NB4 (cell line): ENCODE measurements around the gene ECD.
A peak's percentile ranks its signal among the peaks of the same experiment; 100 is the strongest.

Experiments used
- DNase-seq: peaks from one replicate; pipeline ENCODE4 v3.0.0; 2010; ENCODE audit warnings: low read depth
- H3K4me3 ChIP-seq: one replicate; pipeline ENCODE4 v1.5.1; 2011; ENCODE audit warnings: mild to moderate bottlenecking, low read depth, low read length, moderate library complexity
- MYC ChIP-seq: IDR thresholded peaks from 2 replicates; pipeline ENCODE4 v1.6.1; 2011; ENCODE audit warnings: low read depth, low read length
- POLR2A ChIP-seq: IDR thresholded peaks from 2 replicates; pipeline ENCODE4 v1.6.1; 2011; ENCODE audit warnings: mild to moderate bottlenecking; ENCODE audit not compliant: insufficient read length; ENCODE audit errors: extremely low read depth
- TF ChIP-seq, protein P1 (sequence below): IDR thresholded peaks from 2 replicates; pipeline ENCODE4 v1.6.1; 2011; ENCODE audit warnings: low read depth, low read length
- TF ChIP-seq, protein P2 (sequence below): IDR thresholded peaks from one replicate; pipeline ENCODE4 v1.5.1; 2012; ENCODE audit warnings: low read depth, low read length

The ECD gene

DNA sequence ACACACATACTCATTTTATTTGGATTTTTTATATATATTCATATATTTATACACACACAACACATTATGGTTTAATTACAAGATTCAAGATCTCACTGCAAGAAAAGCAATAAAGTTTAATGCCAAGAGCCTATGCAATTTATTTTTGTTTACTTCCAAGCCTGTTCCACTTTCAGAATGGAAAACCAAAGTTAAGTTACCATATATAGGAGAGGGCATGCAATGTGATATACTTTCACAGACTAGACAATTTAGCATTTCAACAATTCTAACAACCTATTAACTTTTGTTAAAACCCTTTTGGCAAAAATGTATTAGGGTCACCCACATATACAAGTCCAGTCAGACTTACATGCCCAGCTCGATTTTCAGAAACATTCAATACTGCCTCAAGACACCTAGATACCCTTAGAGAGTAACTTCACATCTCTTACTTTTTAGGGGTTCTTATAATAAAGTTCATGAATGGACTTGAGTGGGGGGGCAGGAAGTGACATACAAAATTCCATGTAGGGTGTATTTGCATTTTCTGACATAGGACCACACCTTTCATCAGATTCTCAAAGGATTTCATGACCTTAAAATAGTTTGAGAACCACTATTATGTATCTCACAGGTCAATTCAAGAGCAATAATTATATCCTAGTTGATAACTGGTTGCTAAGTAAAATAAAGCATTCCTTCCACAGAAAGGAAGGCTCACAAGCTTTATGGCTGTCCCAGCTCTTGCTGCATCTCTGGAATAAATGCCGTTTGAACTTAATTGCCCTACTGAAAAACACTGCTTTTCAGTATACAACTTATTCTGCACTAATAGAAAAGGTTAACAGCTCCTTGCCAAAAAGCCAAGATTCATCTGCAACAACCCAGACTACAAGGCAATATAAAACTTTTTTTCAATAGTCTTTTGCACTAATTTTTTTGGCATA lies 73.6 kb downstream of the ECD start:
- no peak for TF ChIP-seq POLR2A
- no peak for TF ChIP-seq MYC
- TF ChIP-seq, protein P1, sequence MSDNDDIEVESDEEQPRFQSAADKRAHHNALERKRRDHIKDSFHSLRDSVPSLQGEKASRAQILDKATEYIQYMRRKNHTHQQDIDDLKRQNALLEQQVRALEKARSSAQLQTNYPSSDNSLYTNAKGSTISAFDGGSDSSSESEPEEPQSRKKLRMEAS: no peak
- TF ChIP-seq, protein P2, sequence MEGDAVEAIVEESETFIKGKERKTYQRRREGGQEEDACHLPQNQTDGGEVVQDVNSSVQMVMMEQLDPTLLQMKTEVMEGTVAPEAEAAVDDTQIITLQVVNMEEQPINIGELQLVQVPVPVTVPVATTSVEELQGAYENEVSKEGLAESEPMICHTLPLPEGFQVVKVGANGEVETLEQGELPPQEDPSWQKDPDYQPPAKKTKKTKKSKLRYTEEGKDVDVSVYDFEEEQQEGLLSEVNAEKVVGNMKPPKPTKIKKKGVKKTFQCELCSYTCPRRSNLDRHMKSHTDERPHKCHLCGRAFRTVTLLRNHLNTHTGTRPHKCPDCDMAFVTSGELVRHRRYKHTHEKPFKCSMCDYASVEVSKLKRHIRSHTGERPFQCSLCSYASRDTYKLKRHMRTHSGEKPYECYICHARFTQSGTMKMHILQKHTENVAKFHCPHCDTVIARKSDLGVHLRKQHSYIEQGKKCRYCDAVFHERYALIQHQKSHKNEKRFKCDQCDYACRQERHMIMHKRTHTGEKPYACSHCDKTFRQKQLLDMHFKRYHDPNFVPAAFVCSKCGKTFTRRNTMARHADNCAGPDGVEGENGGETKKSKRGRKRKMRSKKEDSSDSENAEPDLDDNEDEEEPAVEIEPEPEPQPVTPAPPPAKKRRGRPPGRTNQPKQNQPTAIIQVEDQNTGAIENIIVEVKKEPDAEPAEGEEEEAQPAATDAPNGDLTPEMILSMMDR: no peak
- DNase-seq: no peak
- peak overlapping the region; percentile 93 for H3K4me3 ChIP-seq

- no peak for TF ChIP-seq MYC
- TF ChIP-seq, protein P1: no peak
- no peak for TF ChIP-seq POLR2A
- TF ChIP-seq, protein P2: no peak
- H3K4me3 ChIP-seq: no peak overlapping the region
- no peak for DNase-seq
Observed at GRCh38 chr10:73092830-73093229, 75.0 kb downstream of the ECD start.

DNA sequence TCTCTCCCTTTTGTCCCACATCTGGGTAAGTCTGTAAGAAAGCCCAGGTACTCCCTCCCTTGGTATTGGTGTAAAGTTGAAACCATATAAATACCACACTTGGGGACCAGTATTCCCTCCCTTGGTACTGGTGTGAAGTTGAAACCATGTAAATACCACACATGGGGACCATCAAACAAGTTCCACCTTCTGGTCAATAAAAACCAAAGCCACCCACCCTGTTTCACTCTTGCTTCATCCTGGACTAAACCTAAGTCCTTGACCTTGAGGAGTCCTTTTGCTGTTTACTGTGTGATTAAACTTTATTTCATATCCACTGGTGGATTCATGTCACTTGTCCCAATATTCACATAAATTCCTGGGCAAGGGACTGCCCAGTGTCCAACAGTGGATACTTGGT lies 79.5 kb downstream of the ECD start:
- no peak for DNase-seq
- TF ChIP-seq MYC (no peak), POLR2A (no peak)
- TF ChIP-seq, protein P1: no peak
- TF ChIP-seq, protein P2: no peak

GRCh38 chr10:73086816-73087215 lies 81.0 kb downstream of the ECD start:
- H3K4me3 ChIP-seq: no peak overlapping the region
- TF ChIP-seq, protein P2: no peak
- TF ChIP-seq MYC (no peak), POLR2A (no peak)
- TF ChIP-seq, protein P1: no peak
- DNase-seq: no peak

More for the DNA sequence above, 79.5 kb downstream of the ECD start:
- no peak overlapping the region for H3K4me3 ChIP-seq

DNA sequence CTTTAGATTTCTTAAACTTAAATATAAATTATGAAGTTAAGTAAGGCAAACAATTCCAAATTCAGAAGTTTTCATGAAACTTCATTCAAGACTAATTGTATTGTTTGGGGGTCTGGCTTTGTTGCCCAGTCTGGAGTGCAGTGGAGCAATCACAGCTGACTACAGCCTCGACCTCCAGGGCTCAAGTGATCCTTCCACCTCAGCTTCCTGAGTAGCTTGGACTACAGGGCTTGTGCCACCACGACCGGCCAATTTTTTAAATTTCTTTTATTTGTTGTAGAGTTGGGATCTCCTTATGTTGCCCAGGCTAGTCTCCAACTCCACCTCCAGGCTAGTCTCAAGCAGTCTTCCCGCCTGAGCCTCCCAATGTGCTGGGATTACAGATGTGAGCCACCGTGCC lies 83.6 kb downstream of the ECD start:
- no peak for DNase-seq
- no peak overlapping the region for H3K4me3 ChIP-seq
- TF ChIP-seq, protein P1: no peak
- TF ChIP-seq, protein P2: no peak
- no peak for TF ChIP-seq MYC
- no peak for TF ChIP-seq POLR2A
